SK-N-SH treated with all-trans-retinoic acid at 6 μM for 48 hours (cell line): ENCODE data around the gene VAC14.

Source experiments
- ATAC-seq: fragments of 200-7000 bp; cut with Tn5 transposase; 3 replicates; pipeline ENCODE4 v1.9.1; 2020; ENCODE audit warnings: mild to moderate bottlenecking, moderate library complexity
- ARNTL ChIP-seq: fragments of 450-650 bp; formaldehyde crosslinking; IDR thresholded peaks from 2 replicates; pipeline ENCODE4 v1.5.0; 2020; ENCODE audit warnings: low read depth, mild to moderate bottlenecking, moderate library complexity, borderline replicate concordance
- BACH2 ChIP-seq: fragments of 250-450 bp; sonication (Bioruptor Pico); IDR thresholded peaks from 2 replicates; pipeline ENCODE4 v1.9.0; 2021; ENCODE audit warnings: mild to moderate bottlenecking, borderline replicate concordance
- ESRRG ChIP-seq: fragments of 250-450 bp; sonication (Bioruptor Pico); IDR thresholded peaks from 2 replicates; pipeline ENCODE4 v1.6.1; 2021; ENCODE audit warnings: mild to moderate bottlenecking
- ISL1 ChIP-seq: fragments of 250-450 bp; sonication (Bioruptor Pico); IDR thresholded peaks from 2 replicates; pipeline ENCODE4 v2.1.2; 2022; ENCODE audit warnings: mild to moderate bottlenecking, moderate library complexity
- OSR1 ChIP-seq: fragments of 250-450 bp; sonication (Bioruptor Pico); IDR thresholded peaks from 2 replicates; pipeline ENCODE4 v1.8.0; 2022; ENCODE audit warnings: moderate library complexity, mild to moderate bottlenecking, inconsistent platforms
- PPARA ChIP-seq: fragments of 250-450 bp; sonication (Bioruptor Pico); IDR thresholded peaks from 2 replicates; pipeline ENCODE4 v1.5.0; 2020; ENCODE audit warnings: mild to moderate bottlenecking, borderline replicate concordance
- RARB ChIP-seq: fragments of 250-450 bp; sonication (Bioruptor Pico); IDR thresholded peaks from 2 replicates; pipeline ENCODE4 v1.8.0; 2021; ENCODE audit warnings: mild to moderate bottlenecking, moderate library complexity
- SNAI2 ChIP-seq: fragments of 250-450 bp; sonication (Bioruptor Pico); IDR thresholded peaks from 2 replicates; pipeline ENCODE4 v1.5.0; 2020; ENCODE audit warnings: mild to moderate bottlenecking, moderate library complexity
- TCF4 ChIP-seq: fragments of 250-450 bp; sonication (Bioruptor Pico); IDR thresholded peaks from 2 replicates; pipeline ENCODE4 v1.8.0; 2021; ENCODE audit warnings: mild to moderate bottlenecking, moderate library complexity, borderline replicate concordance
- TOX ChIP-seq: fragments of 250-450 bp; sonication (Bioruptor Pico); IDR thresholded peaks from 2 replicates; pipeline ENCODE4 v1.8.0; 2021; ENCODE audit warnings: mild to moderate bottlenecking, moderate library complexity, borderline replicate concordance
- ZC3H10 ChIP-seq: fragments of 250-450 bp; sonication (Bioruptor Pico); IDR thresholded peaks from 2 replicates; pipeline ENCODE4 v1.5.1; 2021; ENCODE audit warnings: mild to moderate bottlenecking, moderate library complexity
- ZFP3 ChIP-seq: fragments of 250-450 bp; sonication (Bioruptor Pico); IDR thresholded peaks from 2 replicates; pipeline ENCODE4 v1.5.0; 2020; ENCODE audit warnings: mild to moderate bottlenecking, moderate library complexity
- ZFP30 ChIP-seq: fragments of 450-650 bp; formaldehyde crosslinking; IDR thresholded peaks from 2 replicates; pipeline ENCODE4 v1.5.0; 2022; ENCODE audit warnings: mild to moderate bottlenecking, moderate library complexity
- ZNF565 ChIP-seq: fragments of 450-650 bp; formaldehyde crosslinking; conservative IDR thresholded peaks from 2 replicates; pipeline ENCODE4 v1.5.0; 2020; ENCODE audit warnings: low read depth, mild to moderate bottlenecking, moderate library complexity
- ZNF8 ChIP-seq: fragments of 450-650 bp; formaldehyde crosslinking; IDR thresholded peaks from 2 replicates; pipeline ENCODE4 v1.5.0; 2020; ENCODE audit warnings: mild to moderate bottlenecking, moderate library complexity
- TF ChIP-seq, protein P1 (sequence below): fragments of 250-450 bp; sonication (Bioruptor Pico); IDR thresholded peaks from 2 replicates; pipeline ENCODE4 v1.8.0; 2020; ENCODE audit warnings: mild to moderate bottlenecking, moderate library complexity, borderline replicate concordance
- TF ChIP-seq, protein P2 (sequence below): fragments of 250-450 bp; sonication (Bioruptor Pico); IDR thresholded peaks from 2 replicates; pipeline ENCODE4 v1.5.1; 2020; ENCODE audit warnings: low read depth, mild to moderate bottlenecking, moderate library complexity
- TF ChIP-seq, protein P3 (sequence below): fragments of 250-450 bp; sonication (Bioruptor Pico); IDR thresholded peaks from 2 replicates; pipeline ENCODE4 v1.5.1; 2021; ENCODE audit warnings: mild to moderate bottlenecking, moderate library complexity

VAC14 gene

DNA sequence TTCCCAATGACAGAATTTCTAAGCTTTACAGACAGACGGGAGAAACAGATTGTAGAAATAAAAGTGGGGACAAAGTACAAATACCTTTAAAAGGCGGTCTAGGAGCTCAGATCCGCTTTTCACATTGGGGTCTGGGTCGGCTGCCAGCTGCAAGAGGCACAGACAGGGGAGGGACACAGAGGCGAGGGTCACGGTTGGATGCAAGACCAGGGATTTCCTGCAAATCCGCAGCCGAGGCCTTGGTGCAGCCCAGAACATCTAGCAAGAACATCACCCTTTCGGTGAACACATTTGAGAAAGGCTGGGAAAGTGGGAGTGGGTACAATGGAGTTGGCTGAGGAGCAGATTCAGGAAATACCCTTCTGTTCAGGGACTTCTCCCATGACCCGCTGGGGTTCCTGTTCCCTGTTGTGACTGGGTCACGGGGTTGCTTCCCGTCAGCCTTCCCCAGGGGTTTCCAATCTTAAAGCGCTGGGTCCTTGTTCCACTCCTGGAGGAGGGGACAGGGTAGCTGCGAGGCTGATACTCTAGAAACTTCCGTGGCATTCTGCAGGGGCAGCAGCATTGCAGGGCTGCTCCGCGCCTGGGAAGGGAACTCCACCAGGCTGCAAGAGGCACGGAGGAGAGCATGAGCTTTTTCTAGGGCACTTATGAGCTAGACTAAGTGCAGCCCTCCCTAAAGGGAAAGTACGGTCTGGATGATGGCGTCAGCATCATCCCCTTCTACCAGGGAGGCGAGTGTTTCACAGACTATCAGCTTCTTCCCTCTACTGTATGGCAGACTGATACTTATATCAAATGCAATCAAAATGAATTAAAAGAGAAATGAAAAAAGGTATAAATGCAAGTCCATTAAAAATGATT, 16.0 kb downstream of the VAC14 start:
- TF ChIP-seq OSR1 (CRISPR knock-in tag) (no peak), BACH2 (CRISPR knock-in tag) (no peak), SNAI2 (CRISPR knock-in tag) (no peak), TCF4 (CRISPR knock-in tag) (no peak), ZC3H10 (CRISPR knock-in tag) (no peak), RARB (CRISPR knock-in tag) (no peak), ARNTL (CRISPR knock-in tag) (no peak), ZNF8 (no peak), ESRRG (no peak), ZFP30 (CRISPR knock-in tag) (no peak)
- TF ChIP-seq, protein P1, sequence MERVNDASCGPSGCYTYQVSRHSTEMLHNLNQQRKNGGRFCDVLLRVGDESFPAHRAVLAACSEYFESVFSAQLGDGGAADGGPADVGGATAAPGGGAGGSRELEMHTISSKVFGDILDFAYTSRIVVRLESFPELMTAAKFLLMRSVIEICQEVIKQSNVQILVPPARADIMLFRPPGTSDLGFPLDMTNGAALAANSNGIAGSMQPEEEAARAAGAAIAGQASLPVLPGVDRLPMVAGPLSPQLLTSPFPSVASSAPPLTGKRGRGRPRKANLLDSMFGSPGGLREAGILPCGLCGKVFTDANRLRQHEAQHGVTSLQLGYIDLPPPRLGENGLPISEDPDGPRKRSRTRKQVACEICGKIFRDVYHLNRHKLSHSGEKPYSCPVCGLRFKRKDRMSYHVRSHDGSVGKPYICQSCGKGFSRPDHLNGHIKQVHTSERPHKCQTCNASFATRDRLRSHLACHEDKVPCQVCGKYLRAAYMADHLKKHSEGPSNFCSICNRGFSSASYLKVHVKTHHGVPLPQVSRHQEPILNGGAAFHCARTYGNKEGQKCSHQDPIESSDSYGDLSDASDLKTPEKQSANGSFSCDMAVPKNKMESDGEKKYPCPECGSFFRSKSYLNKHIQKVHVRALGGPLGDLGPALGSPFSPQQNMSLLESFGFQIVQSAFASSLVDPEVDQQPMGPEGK, result no peak
- TF ChIP-seq, protein P2, sequence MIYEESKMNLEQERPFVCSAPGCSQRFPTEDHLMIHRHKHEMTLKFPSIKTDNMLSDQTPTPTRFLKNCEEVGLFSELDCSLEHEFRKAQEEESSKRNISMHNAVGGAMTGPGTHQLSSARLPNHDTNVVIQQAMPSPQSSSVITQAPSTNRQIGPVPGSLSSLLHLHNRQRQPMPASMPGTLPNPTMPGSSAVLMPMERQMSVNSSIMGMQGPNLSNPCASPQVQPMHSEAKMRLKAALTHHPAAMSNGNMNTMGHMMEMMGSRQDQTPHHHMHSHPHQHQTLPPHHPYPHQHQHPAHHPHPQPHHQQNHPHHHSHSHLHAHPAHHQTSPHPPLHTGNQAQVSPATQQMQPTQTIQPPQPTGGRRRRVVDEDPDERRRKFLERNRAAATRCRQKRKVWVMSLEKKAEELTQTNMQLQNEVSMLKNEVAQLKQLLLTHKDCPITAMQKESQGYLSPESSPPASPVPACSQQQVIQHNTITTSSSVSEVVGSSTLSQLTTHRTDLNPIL (CRISPR knock-in tag), result no peak
- TF ChIP-seq, protein P3, sequence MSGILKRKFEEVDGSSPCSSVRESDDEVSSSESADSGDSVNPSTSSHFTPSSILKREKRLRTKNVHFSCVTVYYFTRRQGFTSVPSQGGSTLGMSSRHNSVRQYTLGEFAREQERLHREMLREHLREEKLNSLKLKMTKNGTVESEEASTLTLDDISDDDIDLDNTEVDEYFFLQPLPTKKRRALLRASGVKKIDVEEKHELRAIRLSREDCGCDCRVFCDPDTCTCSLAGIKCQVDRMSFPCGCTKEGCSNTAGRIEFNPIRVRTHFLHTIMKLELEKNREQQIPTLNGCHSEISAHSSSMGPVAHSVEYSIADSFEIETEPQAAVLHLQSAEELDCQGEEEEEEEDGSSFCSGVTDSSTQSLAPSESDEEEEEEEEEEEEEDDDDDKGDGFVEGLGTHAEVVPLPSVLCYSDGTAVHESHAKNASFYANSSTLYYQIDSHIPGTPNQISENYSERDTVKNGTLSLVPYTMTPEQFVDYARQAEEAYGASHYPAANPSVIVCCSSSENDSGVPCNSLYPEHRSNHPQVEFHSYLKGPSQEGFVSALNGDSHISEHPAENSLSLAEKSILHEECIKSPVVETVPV, result no peak
- ATAC-seq, result no peak

DNA sequence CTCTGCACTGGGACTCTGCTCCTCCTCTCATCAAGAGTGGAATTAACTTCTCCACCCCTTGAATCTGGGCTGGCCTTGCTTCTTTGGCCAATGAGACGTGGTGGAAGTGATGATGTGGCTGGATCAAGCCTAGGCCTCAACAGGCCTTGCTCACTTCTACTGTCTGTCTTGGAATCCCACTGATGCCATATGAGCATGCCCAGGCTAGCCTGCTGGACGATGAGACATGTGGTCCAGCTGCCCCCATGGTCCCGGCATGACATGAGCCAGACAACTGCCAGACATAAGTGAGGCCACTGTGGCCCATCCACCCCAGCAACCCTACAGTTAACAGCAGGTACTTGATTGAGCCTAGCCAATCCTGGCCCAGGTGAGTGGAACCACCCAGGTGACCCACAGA, 18.7 kb downstream of the VAC14 start:
- no peak for TF ChIP-seq TCF4 (CRISPR knock-in tag)
- TF ChIP-seq, protein P2 (CRISPR knock-in tag), result no peak

DNA sequence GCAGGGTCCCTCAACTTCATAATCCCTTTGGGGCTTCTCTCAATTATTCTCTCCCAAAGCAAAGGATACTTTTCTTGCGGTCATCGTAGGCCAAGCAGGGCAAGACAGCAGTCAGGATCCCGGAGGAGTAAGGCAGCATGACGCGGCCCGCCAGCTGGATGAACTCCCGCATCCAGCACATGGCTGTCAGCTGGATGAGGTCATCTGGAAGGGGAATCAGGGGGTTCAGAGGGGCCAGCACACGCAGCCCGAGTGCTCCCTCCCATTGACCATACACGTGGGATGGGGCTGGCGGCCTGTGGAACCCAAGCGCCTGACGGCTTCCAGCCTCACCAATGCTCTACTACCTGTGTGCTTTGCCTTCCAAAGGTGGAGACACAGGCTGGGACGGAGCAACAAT, 19.2 kb downstream of the VAC14 start:
- TF ChIP-seq, protein P1, result no peak
- TF ChIP-seq, protein P3, result no peak
- TF ChIP-seq ESRRG (no peak), ZFP30 (CRISPR knock-in tag) (no peak), ZNF565 (CRISPR knock-in tag) (no peak), BACH2 (CRISPR knock-in tag) (no peak), ZNF8 (no peak)
- TF ChIP-seq, all 23 proteins: peak for 0
- no peak for ATAC-seq

More for the DNA sequence above, 18.7 kb downstream of the VAC14 start:
- no peak for ATAC-seq

DNA sequence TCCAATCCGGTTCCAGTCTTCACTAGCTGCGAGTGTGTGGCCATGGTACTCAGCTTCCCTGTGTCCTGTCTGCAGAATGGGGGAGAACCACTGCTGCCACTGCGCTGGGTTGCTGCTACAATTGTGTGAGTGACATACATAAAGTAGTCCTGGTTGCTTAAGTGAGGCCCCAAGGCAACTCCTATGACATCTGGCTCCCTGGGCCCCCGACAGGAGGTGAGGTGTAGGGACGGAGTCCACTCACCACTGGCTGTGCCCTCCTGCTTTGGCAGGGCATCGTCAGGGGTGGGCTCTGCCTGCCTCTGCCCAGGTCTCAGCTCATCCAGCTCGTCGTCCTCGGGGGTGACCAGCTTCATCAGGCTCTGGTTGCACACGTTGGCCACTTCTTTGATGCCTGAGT, 20.4 kb downstream of the VAC14 start:
- ATAC-seq, result no peak
- TF ChIP-seq ESRRG (no peak), ISL1 (no peak), BACH2 (CRISPR knock-in tag) (no peak), OSR1 (CRISPR knock-in tag) (no peak), TCF4 (CRISPR knock-in tag) (no peak), ZNF8 (no peak), ZFP3 (no peak), SNAI2 (CRISPR knock-in tag) (no peak), PPARA (no peak), TOX (CRISPR knock-in tag) (no peak)
- TF ChIP-seq, protein P2 (CRISPR knock-in tag), result no peak
- TF ChIP-seq, protein P1, result no peak
